DND-41 (cell line): ENCODE results near the gene TBCD.

Experiments
- ATAC-seq: fragments of 200-7000 bp; cut with Tn5 transposase; 3 replicates; pipeline ENCODE4 v1.9.1; 2021; ENCODE audit warnings: low read depth; ENCODE audit not compliant: insufficient read depth
- DNase-seq: peaks from one replicate; pipeline ENCODE4 v3.0.0-alpha.2; 2020
- H2AFZ ChIP-seq: 2 replicates; pipeline ENCODE4 v1.6.0; 2012; ENCODE audit warnings: low read depth, low read length
- H3K27ac ChIP-seq: 2 replicates; pipeline ENCODE4 v1.5.1; 2012; ENCODE audit warnings: low read length, inconsistent platforms
- H3K27me3 ChIP-seq: fragments of 200-600 bp; sonication (generic); 2 replicates; pipeline ENCODE4 v1.6.0; 2012; ENCODE audit warnings: low read length, mild to moderate bottlenecking, inconsistent platforms; ENCODE audit not compliant: insufficient read depth, poor library complexity
- H3K36me3 ChIP-seq: 2 replicates; pipeline ENCODE4 v1.5.1; 2012; ENCODE audit warnings: low read length, inconsistent platforms; ENCODE audit not compliant: insufficient read depth
- H3K4me1 ChIP-seq: 2 replicates; pipeline ENCODE4 v1.5.1; 2012; ENCODE audit warnings: mild to moderate bottlenecking, low read length; ENCODE audit not compliant: insufficient read depth
- H3K4me2 ChIP-seq: 2 replicates; pipeline ENCODE4 v1.6.0; 2012; ENCODE audit warnings: mild to moderate bottlenecking, moderate library complexity, low read length, inconsistent platforms; ENCODE audit not compliant: insufficient read depth
- H3K4me3 ChIP-seq, 2 experiments: fragments of 200-600 bp in 1 of 2; shearing (Covaris generic) in 1 of 2; 2 replicates each; pipeline ENCODE4 v1.5.1; 2012 to 2016; ENCODE audit warnings: inconsistent platforms in 2 of 2, low read length in 2 of 2, mild to moderate bottlenecking in 2 of 2, low read depth in 1 of 2, moderate library complexity in 1 of 2
- H3K79me2 ChIP-seq: 2 replicates; pipeline ENCODE4 v1.6.0; 2012; ENCODE audit warnings: low read length, inconsistent platforms; ENCODE audit not compliant: insufficient read depth
- H3K9ac ChIP-seq: 2 replicates; pipeline ENCODE4 v1.6.0; 2012; ENCODE audit warnings: low read depth, mild to moderate bottlenecking, inconsistent platforms, low read length, moderate library complexity
- H3K9me3 ChIP-seq: 2 replicates; pipeline ENCODE4 v1.5.1; 2012; ENCODE audit warnings: low read length, moderate library complexity, mild to moderate bottlenecking, inconsistent platforms; ENCODE audit not compliant: insufficient read depth, severe bottlenecking
- H4K20me1 ChIP-seq: 2 replicates; pipeline ENCODE4 v1.6.0; 2012; ENCODE audit warnings: low read length; ENCODE audit not compliant: insufficient read depth
- EZH2 ChIP-seq: IDR thresholded peaks from 3 replicates; pipeline ENCODE4 v1.6.1; 2012; ENCODE audit warnings: borderline replicate concordance, low read depth, mild to moderate bottlenecking, moderate library complexity, low read length, inconsistent platforms; ENCODE audit not compliant: severe bottlenecking
- TF ChIP-seq, protein P1 (sequence below): IDR thresholded peaks from 2 replicates; pipeline ENCODE4 v1.5.1; 2012; ENCODE audit warnings: borderline replicate concordance, low read length, moderate library complexity, mild to moderate bottlenecking; ENCODE audit not compliant: poor library complexity, severe bottlenecking; ENCODE audit errors: extremely low read depth

TBCD gene

DNA sequence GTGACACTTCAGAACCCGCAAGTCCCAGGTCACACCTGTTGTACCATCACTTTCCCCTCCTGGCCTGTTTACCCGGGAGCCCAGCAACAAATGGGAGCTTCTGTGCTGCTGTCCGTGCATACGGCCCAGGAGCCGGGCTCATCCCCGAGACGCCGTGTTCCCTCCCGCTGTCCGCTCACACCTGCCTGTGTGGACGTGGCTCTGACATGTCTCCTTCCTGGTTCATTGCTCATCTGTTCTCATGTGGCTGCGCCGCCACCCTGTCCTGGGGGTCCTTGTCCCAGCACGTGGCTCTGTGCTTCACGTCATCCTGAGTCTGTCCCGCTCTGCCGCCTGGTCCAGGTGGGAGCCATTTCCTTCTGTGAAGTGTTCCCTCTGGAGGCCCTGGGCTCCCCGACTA lies 37.9 kb downstream of the TBCD start:
- no peaks in the 10 kb centered on the region for H3K4me1 ChIP-seq
- DNase-seq: no peak
- TF ChIP-seq EZH2: no peak
- TF ChIP-seq, protein P1, sequence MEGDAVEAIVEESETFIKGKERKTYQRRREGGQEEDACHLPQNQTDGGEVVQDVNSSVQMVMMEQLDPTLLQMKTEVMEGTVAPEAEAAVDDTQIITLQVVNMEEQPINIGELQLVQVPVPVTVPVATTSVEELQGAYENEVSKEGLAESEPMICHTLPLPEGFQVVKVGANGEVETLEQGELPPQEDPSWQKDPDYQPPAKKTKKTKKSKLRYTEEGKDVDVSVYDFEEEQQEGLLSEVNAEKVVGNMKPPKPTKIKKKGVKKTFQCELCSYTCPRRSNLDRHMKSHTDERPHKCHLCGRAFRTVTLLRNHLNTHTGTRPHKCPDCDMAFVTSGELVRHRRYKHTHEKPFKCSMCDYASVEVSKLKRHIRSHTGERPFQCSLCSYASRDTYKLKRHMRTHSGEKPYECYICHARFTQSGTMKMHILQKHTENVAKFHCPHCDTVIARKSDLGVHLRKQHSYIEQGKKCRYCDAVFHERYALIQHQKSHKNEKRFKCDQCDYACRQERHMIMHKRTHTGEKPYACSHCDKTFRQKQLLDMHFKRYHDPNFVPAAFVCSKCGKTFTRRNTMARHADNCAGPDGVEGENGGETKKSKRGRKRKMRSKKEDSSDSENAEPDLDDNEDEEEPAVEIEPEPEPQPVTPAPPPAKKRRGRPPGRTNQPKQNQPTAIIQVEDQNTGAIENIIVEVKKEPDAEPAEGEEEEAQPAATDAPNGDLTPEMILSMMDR: no peak
- peaks cover 76% of the 10 kb centered on the region for H3K79me2 ChIP-seq
- H3K9me3 ChIP-seq: no peaks in the 10 kb centered on the region
- peaks cover 41% of the 10 kb centered on the region for H3K36me3 ChIP-seq
- H2AFZ ChIP-seq: no peak overlapping the region
- H3K4me2 ChIP-seq: no peak overlapping the region
- no peaks in the 10 kb centered on the region for H3K27me3 ChIP-seq
- H4K20me1 ChIP-seq: peaks cover 36% of the 10 kb centered on the region
- ATAC-seq: no peak
- H3K27ac ChIP-seq: 0 out of 2 replicates have a peak overlapping the region, but pooled peaks have one; percentile 20
- H3K4me3 ChIP-seq: no peak overlapping the region
- no peak overlapping the region for H3K9ac ChIP-seq

- Histone ChIP-seq H3K79me2 (peaks cover 81% of the 10 kb centered on the region), H3K27me3 (no peaks in the 10 kb centered on the region), H4K20me1 (peaks cover 41% of the 10 kb centered on the region), H3K4me3 (no peak overlapping the region), H3K9me3 (no peaks in the 10 kb centered on the region), H3K4me1 (no peaks in the 10 kb centered on the region), H3K4me2 (no peak overlapping the region), H3K9ac (no peak overlapping the region), H2AFZ (no peak overlapping the region), H3K36me3 (peaks cover 47% of the 10 kb centered on the region), H3K27ac (peak overlapping the region; percentile 14; the same call in 1 of the 2 replicates)
- no peak for DNase-seq
- TF ChIP-seq, protein P1: no peak
- TF ChIP-seq EZH2: no peak
- ATAC-seq: no peak
Measured at GRCh38 chr17:82790391-82790790, 38.5 kb downstream of the TBCD start.

GRCh38 chr17:82791532-82791931 lies 39.7 kb downstream of the TBCD start:
- DNase-seq: no peak
- Histone ChIP-seq H3K9me3 (no peaks in the 10 kb centered on the region), H3K36me3 (peaks cover 49% of the 10 kb centered on the region), H3K9ac (no peak overlapping the region), H2AFZ (no peak overlapping the region), H3K4me3 (no peak overlapping the region), H3K27ac (no peak overlapping the region), H3K4me2 (no peak overlapping the region), H3K79me2 (peaks cover 81% of the 10 kb centered on the region), H4K20me1 (peaks cover 42% of the 10 kb centered on the region), H3K27me3 (no peaks in the 10 kb centered on the region), H3K4me1 (no peaks in the 10 kb centered on the region)
- no peak for ATAC-seq
- no peak for TF ChIP-seq EZH2
- TF ChIP-seq, protein P1: no peak
